Naive B cell (primary cell): Measurements from ENCODE around the gene FERMT1. TPM values are rescaled to one million over a fixed set of nuclear protein-coding genes. Genes with fewer than 3 reads are reported as not detected.

Experiments used
- ATAC-seq, 2 donors: fragments of 150-1000 bp; cut with Tn5 transposase; 2 replicates each; pipeline ENCODE4 v1.10.0; 2021; ENCODE audit warnings: low read depth in 2 of 2, mild to moderate bottlenecking in 2 of 2, moderate library complexity in 2 of 2
- DNase-seq: peaks from one replicate; pipeline ENCODE4 v3.0.0; 2022
- H3K27ac Mint-ChIP-seq, 6 donors: one replicate each; pipeline ENCODE4 v1.8.0; 2020 to 2022; ENCODE audit warnings: mild to moderate bottlenecking in 6 of 6, mixed read lengths in 6 of 6, moderate library complexity in 5 of 6, inconsistent platforms in 2 of 6
- H3K27me3 Mint-ChIP-seq, 3 donors: one replicate each; pipeline ENCODE4 v1.8.0; 2021 to 2022; ENCODE audit warnings: mixed read lengths in 3 of 3, mild to moderate bottlenecking in 1 of 3
- H3K36me3 Mint-ChIP-seq, 2 donors: one replicate each; pipeline ENCODE4 v1.8.0; 2020 to 2022; ENCODE audit warnings: mixed read lengths in 2 of 2, inconsistent platforms in 1 of 2, mild to moderate bottlenecking in 1 of 2
- H3K4me1 Mint-ChIP-seq, 3 donors: one replicate each; pipeline ENCODE4 v1.8.0; 2020 to 2022; ENCODE audit warnings: mixed read lengths in 3 of 3, inconsistent platforms in 1 of 3, mild to moderate bottlenecking in 1 of 3, moderate library complexity in 1 of 3
- H3K4me3 Mint-ChIP-seq, 8 donors: one replicate each; pipeline ENCODE4 v1.8.0; 2020 to 2022; ENCODE audit warnings: mild to moderate bottlenecking in 8 of 8, mixed read lengths in 8 of 8, moderate library complexity in 8 of 8, inconsistent platforms in 2 of 8
- H3K9me3 Mint-ChIP-seq, 7 donors: one replicate each; pipeline ENCODE4 v1.8.0; 2020 to 2022; ENCODE audit warnings: mixed read lengths in 7 of 7, mild to moderate bottlenecking in 5 of 7, inconsistent platforms in 2 of 7, moderate library complexity in 1 of 7
- polyA plus RNA-seq, 6 donors: library from polyadenylated mRNA; unstranded; fragments of 300-500 nt; fragmentation: Illumina TruSeq; gene quantifications; one replicate each; pipeline ENCODE4 v1.2.3, GENCODE V29; 2021; ENCODE audit warnings: low read depth in 6 of 6

FERMT1 gene, protein sequence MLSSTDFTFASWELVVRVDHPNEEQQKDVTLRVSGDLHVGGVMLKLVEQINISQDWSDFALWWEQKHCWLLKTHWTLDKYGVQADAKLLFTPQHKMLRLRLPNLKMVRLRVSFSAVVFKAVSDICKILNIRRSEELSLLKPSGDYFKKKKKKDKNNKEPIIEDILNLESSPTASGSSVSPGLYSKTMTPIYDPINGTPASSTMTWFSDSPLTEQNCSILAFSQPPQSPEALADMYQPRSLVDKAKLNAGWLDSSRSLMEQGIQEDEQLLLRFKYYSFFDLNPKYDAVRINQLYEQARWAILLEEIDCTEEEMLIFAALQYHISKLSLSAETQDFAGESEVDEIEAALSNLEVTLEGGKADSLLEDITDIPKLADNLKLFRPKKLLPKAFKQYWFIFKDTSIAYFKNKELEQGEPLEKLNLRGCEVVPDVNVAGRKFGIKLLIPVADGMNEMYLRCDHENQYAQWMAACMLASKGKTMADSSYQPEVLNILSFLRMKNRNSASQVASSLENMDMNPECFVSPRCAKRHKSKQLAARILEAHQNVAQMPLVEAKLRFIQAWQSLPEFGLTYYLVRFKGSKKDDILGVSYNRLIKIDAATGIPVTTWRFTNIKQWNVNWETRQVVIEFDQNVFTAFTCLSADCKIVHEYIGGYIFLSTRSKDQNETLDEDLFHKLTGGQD
- not detected for polyA plus RNA-seq

DNA sequence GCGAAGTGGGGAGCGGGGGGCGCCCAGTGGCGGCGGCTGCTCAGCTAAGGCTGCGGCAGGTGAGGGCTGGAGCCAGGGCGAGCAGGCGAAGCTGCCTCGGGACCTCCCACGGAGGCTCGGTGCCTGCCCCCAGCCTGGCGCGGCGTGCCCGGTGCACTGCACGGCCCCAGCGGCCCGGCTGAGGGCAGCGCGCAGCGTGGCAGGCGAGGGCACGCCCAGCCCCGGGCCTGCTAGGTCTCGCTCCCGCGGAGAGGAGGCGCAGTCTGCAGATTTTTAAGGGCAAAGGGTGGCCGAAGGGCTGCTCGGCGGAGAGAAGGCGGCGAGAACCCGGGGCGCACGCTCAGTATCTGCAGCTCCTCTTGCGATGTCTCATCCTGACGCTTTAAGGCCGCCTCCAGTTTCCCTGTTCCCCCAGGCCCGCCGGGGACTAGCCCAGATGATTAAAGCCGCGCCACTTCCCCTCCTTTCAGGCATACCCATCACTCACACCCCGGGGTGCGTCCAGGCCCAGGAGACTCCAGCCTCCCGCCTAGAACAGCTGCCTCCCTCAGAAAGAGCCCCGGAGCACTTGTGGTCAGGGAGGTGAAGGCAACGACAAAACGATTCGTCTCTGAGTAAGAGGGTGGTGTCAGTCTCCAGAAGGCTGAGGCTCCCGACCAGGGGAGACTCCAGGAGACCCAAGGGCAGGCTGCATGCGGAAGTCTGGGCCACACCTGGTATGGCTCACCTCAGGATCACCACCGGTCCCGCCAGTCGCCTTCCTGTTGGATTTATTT is at the start of gene FERMT1:
Gene FERMT1, minus strand, starts transcription at position 158 of the 776 bp plus-strand sequence. CDS start 3,476 bp downstream, outside the sequence.
- H3K27me3 Mint-ChIP-seq = peaks cover 38 to 56% (median 56%) of the 10 kb centered on the region in 3 donors
- ATAC-seq (peak in 1 of 2 donors; percentile 27), DNase-seq (no peak)
- H3K4me1 Mint-ChIP-seq = peaks cover 7 to 12% (median 9%) of the 10 kb centered on the region in 3 donors
- H3K27ac Mint-ChIP-seq = peak within 1 kb of the TSS in 2 of 6 donors; percentile 41 to 47
- H3K9me3 Mint-ChIP-seq = no peaks in the 10 kb centered on the region
- H3K4me3 Mint-ChIP-seq = peak within 1 kb of the TSS in 7 of 8 donors; percentile 38 to 83 (median 55)
- H3K36me3 Mint-ChIP-seq = no peaks in the 10 kb centered on the region

DNA sequence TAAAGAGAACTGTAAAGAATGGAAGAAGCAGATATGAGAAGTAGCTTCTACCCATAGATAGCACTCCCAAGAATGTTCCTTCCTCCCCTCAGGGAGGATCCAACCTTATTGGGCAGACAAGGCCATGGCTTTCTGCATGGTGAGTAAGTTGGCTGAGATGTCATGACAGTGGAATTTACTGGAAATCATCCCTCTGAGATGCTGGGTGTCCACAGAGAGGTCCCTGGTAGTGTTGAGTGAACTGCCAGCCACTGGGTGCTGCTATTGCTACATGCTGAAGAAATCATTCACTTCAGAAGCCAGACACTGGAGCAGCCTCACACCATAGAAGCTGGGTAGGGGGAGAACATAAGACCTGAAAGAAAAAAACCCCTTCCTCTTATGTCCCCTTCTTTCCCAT is 46.4 kb upstream of the FERMT1 start:
- Mint-ChIP-seq H3K9me3 (peaks cover 0 to 17% (median 7%) of the 10 kb centered on the region in 7 donors), H3K27me3 (peaks cover 6 to 25% (median 6%) of the 10 kb centered on the region in 3 donors), H3K27ac (no peak overlapping the region), H3K4me1 (no peaks in the 10 kb centered on the region), H3K4me3 (no peak overlapping the region), H3K36me3 (no peaks in the 10 kb centered on the region)
- DNase-seq (no peak), ATAC-seq (no peak)

DNA sequence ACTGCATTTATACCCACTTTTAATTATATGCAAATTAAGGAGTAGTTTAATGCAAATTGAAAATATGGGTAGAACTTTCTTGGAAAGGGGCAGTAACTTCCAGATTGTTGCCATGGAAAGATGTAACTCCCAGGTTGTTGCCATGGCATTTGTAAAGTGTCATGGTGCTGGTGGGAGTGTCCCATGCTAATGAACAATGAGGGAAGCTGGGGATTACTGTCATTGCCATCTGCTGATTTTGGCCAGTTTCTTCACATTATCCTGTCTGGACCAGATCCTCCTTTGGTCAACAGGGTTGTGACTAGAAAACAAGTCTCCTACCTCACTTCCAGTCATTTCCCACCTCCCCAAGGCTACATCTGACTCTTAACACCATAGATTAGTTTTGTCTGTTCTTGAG is 45.4 kb upstream of the FERMT1 start:
- ATAC-seq = no peak
- no peaks in the 10 kb centered on the region for H3K4me1 Mint-ChIP-seq
- H3K36me3 Mint-ChIP-seq = no peaks in the 10 kb centered on the region
- H3K27me3 Mint-ChIP-seq = peaks cover 12 to 25% (median 14%) of the 10 kb centered on the region in 3 donors
- H3K4me3 Mint-ChIP-seq = no peak overlapping the region
- no peak for DNase-seq
- H3K27ac Mint-ChIP-seq = no peak overlapping the region
- H3K9me3 Mint-ChIP-seq = peaks cover 0 to 17% (median 7%) of the 10 kb centered on the region in 7 donors

DNA sequence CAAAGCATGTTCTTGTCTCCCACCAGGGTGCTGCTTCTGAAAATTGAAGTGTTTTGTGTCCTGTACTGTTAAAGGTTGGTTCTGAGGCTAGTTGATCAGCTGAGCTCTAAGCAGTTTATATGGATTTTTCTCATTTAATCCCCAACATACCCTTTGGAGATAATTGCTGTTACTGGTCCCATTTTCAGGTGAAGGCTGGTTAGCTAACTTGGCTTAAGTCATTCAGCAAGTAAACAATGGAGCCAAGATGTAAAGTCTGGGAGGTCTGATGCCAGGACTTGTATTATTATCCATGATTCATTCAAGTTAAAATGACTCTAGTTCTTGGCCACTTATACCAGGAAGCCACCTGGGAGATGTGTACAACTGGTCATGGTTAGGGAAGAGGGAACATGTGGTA is 42.5 kb upstream of the FERMT1 start:
- H3K27ac Mint-ChIP-seq = no peak overlapping the region
- no peak for ATAC-seq
- peaks cover 0 to 3% of the 10 kb centered on the region in 2 donors for H3K36me3 Mint-ChIP-seq
- no peaks in the 10 kb centered on the region for H3K4me1 Mint-ChIP-seq
- no peak for DNase-seq
- peak overlapping the region in 1 of 8 donors; percentile 6 for H3K4me3 Mint-ChIP-seq
- H3K27me3 Mint-ChIP-seq = peaks cover 31 to 41% (median 39%) of the 10 kb centered on the region in 3 donors
- peaks cover 0 to 6% (median under 1%) of the 10 kb centered on the region in 7 donors for H3K9me3 Mint-ChIP-seq

DNA sequence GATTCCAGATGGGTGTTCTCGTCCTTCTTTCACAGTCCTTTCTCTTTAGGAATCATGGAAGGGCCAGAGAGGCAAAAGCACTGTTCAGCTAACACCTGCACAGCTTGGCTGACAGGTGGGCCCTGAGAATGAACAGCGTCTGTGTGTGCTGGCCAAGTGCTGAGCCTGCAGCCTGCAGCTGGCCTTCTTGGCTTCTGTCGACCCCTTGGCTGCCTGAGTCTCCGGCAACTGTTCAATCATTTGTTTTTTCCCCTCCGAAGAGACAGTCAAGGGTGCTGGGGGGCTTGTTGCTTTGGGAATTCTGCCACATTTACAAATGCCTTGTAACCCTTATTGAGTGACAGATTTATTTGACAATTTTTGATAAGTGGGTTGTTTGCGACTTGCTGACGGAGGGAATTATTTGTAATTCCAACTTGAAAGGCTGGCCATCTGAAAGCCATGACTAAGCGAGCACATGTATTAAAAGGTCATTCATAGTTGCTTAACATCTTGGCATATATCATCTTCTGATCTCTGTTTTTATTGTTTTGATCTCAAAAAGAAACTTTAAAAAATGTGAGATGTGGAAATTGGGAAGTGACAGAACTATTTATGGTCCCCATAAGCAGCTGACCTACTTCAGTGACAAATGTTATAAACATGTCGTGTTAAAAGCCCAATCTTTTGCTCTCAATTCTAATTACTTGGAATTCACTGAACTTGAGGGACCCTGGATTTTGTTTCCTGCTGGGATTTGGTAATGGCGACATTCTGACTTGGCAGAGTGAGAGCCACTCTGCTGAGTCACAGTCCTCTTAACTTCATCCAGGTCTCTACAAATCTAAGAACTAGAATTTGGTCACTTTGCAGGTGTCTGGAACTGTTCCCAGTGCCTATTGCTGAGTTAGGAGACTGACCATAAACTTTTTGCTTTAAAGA is 41.9 kb upstream of the FERMT1 start:
- Mint-ChIP-seq H3K36me3 (peaks cover 0 to 6% of the 10 kb centered on the region in 2 donors), H3K4me3 (no peak overlapping the region), H3K27me3 (peaks cover 34 to 44% (median 43%) of the 10 kb centered on the region in 3 donors), H3K4me1 (no peaks in the 10 kb centered on the region), H3K9me3 (peaks cover 0 to 9% (median 3%) of the 10 kb centered on the region in 7 donors), H3K27ac (no peak overlapping the region)
- DNase-seq = no peak
- ATAC-seq = no peak

DNA sequence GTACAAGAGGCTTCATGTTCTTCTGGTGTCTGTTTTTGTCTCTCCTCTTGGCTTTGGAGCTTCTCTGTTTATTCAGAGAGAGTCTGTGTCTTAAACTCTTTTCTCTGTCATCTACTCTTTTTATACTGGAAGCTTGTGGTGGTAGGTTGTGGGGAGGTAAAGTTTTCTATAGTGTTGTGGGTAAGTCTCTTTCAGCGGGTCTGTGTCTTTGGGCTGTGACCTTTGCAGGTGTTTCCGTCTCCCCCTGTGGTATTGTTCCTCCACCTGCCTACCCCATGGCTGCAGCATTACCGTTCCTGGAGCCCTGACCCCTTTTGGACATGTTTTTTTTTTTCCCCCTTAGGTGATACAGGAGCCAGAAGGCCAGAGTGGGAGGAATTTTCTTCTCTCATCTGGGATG is 37.9 kb upstream of the FERMT1 start:
- no peak for DNase-seq
- no peak overlapping the region for H3K4me3 Mint-ChIP-seq
- no peaks in the 10 kb centered on the region for H3K4me1 Mint-ChIP-seq
- peaks cover 0 to 19% of the 10 kb centered on the region in 2 donors for H3K36me3 Mint-ChIP-seq
- ATAC-seq = no peak
- peaks cover 28 to 44% (median 36%) of the 10 kb centered on the region in 3 donors for H3K27me3 Mint-ChIP-seq
- H3K27ac Mint-ChIP-seq = no peak overlapping the region
- H3K9me3 Mint-ChIP-seq = peaks cover 10 to 21% (median 18%) of the 10 kb centered on the region in 7 donors

DNA sequence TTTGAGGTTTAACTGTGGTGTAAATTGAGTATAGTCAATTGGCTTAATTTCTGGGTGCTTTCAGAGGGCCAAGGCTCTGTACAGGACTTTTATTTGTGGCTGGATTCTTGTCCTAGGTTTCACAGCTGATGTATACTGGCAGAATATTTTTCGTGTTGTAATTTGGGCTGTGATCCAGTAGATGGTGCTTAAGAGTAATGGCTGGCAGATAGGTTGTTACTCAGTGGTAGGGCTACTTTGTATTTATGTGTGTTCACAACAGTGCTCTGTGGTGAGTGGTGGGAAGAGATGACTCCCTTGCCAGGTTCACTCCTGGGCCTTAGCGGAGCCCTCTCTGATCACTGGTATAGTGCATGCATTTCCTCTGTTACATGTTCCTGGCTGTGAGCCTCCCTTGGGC is 34.5 kb upstream of the FERMT1 start:
- peaks cover 10 to 31% (median 21%) of the 10 kb centered on the region in 7 donors for H3K9me3 Mint-ChIP-seq

DNA sequence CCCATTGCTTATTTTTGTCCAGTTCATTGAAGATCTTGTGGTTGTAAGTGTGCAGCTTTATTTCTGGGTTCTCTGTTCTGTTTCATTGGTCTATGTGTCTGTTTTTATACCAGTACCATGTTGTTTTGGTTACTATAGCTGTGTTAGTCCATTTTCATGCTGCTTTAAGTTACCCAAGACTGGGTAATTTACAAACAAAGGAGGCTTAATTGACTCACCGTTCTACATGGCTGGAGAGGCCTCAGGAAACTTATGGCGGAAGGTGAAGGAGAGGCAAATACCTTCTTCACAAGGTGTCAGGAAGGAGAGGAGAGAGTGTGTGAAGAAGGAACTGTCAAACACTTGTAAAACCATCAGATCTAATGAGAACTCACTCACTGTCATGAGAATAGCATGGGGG is 29.9 kb upstream of the FERMT1 start:
- Mint-ChIP-seq H3K9me3 (peaks cover 5 to 36% (median 21%) of the 10 kb centered on the region in 7 donors), H3K36me3 (peaks cover 0 to 13% of the 10 kb centered on the region in 2 donors), H3K27ac (no peak overlapping the region), H3K4me1 (no peaks in the 10 kb centered on the region), H3K27me3 (peaks cover 27 to 45% (median 27%) of the 10 kb centered on the region in 3 donors), H3K4me3 (no peak overlapping the region)
- DNase-seq (no peak), ATAC-seq (no peak)

More for the DNA sequence above, 34.5 kb upstream of the FERMT1 start:
- Mint-ChIP-seq H3K36me3 (peaks cover 0 to 19% of the 10 kb centered on the region in 2 donors), H3K4me3 (peak overlapping the region in 2 of 8 donors; percentile 40 to 43), H3K27ac (no peak overlapping the region), H3K27me3 (peaks cover 37 to 57% (median 40%) of the 10 kb centered on the region in 3 donors), H3K4me1 (no peaks in the 10 kb centered on the region)
- ATAC-seq (no peak), DNase-seq (no peak)

DNA sequence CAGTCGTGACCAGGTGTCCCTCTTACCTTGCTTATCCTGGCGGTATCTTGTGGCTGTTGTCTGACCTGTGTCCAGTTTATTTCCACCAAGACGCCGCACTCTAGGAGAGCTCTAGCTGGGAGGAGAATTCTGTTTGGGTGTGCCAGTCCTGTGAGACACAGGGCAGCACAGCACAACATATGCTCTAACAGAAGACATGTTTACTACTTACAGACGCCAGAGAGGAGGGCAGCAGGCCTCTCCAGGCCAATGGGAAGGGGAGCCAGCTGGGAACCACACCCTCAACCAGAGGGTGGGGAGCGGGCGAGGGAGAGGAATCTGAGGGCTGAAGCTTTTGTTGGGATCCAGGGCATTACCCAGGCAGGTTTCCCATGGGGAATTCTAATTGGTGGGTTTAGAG is 25.2 kb upstream of the FERMT1 start:
- peaks cover 0 to 16% (median 8%) of the 10 kb centered on the region in 7 donors for H3K9me3 Mint-ChIP-seq
- DNase-seq = no peak
- H3K27me3 Mint-ChIP-seq = peaks cover 16 to 23% (median 17%) of the 10 kb centered on the region in 3 donors
- H3K27ac Mint-ChIP-seq = peak overlapping the region in 2 of 6 donors; percentile 46 to 59
- H3K4me1 Mint-ChIP-seq = no peaks in the 10 kb centered on the region
- H3K36me3 Mint-ChIP-seq = no peaks in the 10 kb centered on the region
- ATAC-seq = no peak
- no peak overlapping the region for H3K4me3 Mint-ChIP-seq

DNA sequence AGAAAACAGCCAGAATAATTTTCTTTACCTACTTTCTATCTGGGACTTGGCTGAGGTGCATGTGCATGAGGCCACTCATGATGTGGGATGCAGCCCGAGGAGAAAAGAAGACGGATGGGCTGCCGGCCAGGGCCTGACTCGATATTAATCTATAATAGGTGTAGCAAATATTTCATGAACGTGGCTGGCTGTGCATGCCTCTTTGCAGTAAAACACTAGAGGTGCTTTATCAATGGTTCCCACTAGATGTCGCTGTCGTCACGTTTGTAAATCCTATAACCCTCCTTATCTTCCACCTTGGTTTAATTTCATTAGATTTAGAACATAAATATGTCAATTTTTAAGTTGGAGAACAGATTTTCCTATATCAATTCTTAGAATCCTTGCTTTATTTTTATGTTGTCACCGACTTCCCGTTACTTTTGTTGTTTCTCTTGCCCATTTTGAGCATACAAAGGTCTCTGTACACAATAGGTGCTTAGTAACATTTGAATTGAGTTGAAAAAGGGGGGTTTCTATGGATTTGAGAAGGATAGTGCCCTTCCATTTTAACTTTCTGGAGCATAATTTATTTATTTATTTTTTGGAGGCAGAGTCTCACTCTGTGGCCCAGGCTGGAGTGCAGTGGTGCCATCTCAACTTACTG is 19.6 kb upstream of the FERMT1 start:
- H3K4me1 Mint-ChIP-seq = no peaks in the 10 kb centered on the region
- H3K4me3 Mint-ChIP-seq = no peak overlapping the region
- no peak overlapping the region for H3K27ac Mint-ChIP-seq
- peaks cover 0 to 16% (median 4%) of the 10 kb centered on the region in 7 donors for H3K9me3 Mint-ChIP-seq
- peak; percentile 18 for DNase-seq
- H3K27me3 Mint-ChIP-seq = peaks cover 11 to 13% (median 11%) of the 10 kb centered on the region in 3 donors
- H3K36me3 Mint-ChIP-seq = no peaks in the 10 kb centered on the region
- ATAC-seq = no peak

DNA sequence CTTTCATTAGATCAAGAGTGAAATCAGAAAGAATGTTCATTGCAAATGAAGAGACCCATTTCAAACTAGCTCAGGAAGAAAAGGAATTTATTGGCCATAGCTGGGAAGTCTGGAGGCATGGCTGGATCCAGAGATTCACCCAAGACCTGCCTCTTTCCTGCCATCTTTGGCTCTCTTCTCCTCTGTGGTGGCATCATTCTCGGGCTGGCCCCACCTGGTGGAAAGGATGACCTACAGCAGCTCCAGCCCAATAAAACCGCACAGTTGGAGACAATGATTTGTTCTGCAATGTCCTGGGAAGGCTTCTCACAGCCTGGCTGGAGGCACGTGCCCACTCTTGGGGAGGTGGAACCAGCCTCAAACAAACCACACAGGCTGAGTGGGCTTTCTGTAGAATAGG is 18.1 kb upstream of the FERMT1 start:
- no peak overlapping the region for H3K27ac Mint-ChIP-seq
- no peaks in the 10 kb centered on the region for H3K4me1 Mint-ChIP-seq
- ATAC-seq = no peak

DNA sequence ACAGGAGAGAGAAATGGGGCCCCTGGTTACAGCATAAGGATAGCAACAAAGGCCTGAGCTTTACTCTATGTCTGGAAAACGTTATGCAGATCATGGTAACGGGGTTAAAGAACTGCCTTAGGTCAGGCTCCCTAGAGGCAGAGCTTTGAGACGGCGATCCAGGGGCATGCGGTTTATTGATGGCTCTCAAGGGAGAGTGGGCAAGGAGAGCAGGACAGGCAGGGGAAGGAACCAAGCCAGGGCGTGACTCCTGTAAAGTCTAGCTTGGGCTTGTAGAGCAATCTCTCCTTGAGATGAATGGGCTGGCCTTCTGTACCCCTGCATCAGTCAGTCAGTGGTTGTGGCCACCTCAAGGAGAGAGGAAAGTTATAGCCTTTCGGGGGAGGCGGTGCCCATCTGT is 12.5 kb upstream of the FERMT1 start:
- ATAC-seq = no peak
- peaks cover 23 to 48% (median 35%) of the 10 kb centered on the region in 3 donors for H3K27me3 Mint-ChIP-seq
- DNase-seq = no peak
- no peaks in the 10 kb centered on the region for H3K9me3 Mint-ChIP-seq
- H3K4me1 Mint-ChIP-seq = no peaks in the 10 kb centered on the region
- no peak overlapping the region for H3K27ac Mint-ChIP-seq
- H3K4me3 Mint-ChIP-seq = no peak overlapping the region
- H3K36me3 Mint-ChIP-seq = no peaks in the 10 kb centered on the region

More for the DNA sequence above, 18.1 kb upstream of the FERMT1 start:
- Mint-ChIP-seq H3K9me3 (peaks cover 0 to 16% (median 4%) of the 10 kb centered on the region in 7 donors), H3K4me3 (no peak overlapping the region), H3K27me3 (peaks cover 20 to 24% (median 21%) of the 10 kb centered on the region in 3 donors), H3K36me3 (no peaks in the 10 kb centered on the region)
- no peak for DNase-seq
